BE2C (cell line): ENCODE measurements around the gene SPATA3.
A peak's percentile ranks its signal among the peaks of the same experiment; 100 is the strongest.

Source experiments
- DNase-seq: peaks from one replicate; pipeline ENCODE4 v3.0.0-alpha.2; 2020
- H3K27me3 ChIP-seq: fragments of 250-450 bp; sonication (Bioruptor Pico); 2 replicates; pipeline ENCODE4 v1.5.1; 2020; ENCODE audit warnings: mild to moderate bottlenecking
- H3K36me3 ChIP-seq: fragments of 250-450 bp; sonication (Bioruptor Pico); 2 replicates; pipeline ENCODE4 v1.5.1; 2020; ENCODE audit warnings: mild to moderate bottlenecking
- H3K4me1 ChIP-seq: fragments of 250-450 bp; sonication (Bioruptor Pico); 2 replicates; pipeline ENCODE4 v1.5.1; 2020
- H3K4me3 ChIP-seq: 2 replicates; pipeline ENCODE4 v1.5.1; 2011; ENCODE audit warnings: low read depth, low read length
- H3K9me3 ChIP-seq: fragments of 250-450 bp; sonication (Bioruptor Pico); 2 replicates; pipeline ENCODE4 v1.5.1; 2020
- CTCF ChIP-seq: IDR thresholded peaks from 2 replicates; pipeline ENCODE4 v1.5.1; 2012; ENCODE audit warnings: mild to moderate bottlenecking, low read depth, low read length

Gene SPATA3

GRCh38 chr2:231033147-231034132 lies 37.5 kb downstream of the SPATA3 start:
- Histone ChIP-seq H3K4me1 (no peaks in the 10 kb centered on the region), H3K9me3 (no peaks in the 10 kb centered on the region), H3K4me3 (no peak overlapping the region), H3K36me3 (no peaks in the 10 kb centered on the region), H3K27me3 (peaks cover 55% of the 10 kb centered on the region)
- no peak for DNase-seq
- no peak for TF ChIP-seq CTCF

- Histone ChIP-seq H3K4me3 (no peak overlapping the region), H3K36me3 (no peaks in the 10 kb centered on the region), H3K9me3 (no peaks in the 10 kb centered on the region), H3K27me3 (peaks cover 62% of the 10 kb centered on the region), H3K4me1 (no peaks in the 10 kb centered on the region)
- no peak for DNase-seq
- TF ChIP-seq CTCF, result no peak
Observed at GRCh38 chr2:231034291-231034882, 38.5 kb downstream of the SPATA3 start.

- Histone ChIP-seq H3K4me1 (no peaks in the 10 kb centered on the region), H3K4me3 (no peak overlapping the region), H3K9me3 (no peaks in the 10 kb centered on the region), H3K27me3 (peaks cover 78% of the 10 kb centered on the region), H3K36me3 (no peaks in the 10 kb centered on the region)
- TF ChIP-seq CTCF, result no peak
- DNase-seq, result no peak
Observed at GRCh38 chr2:231036131-231036530, 40.2 kb downstream of the SPATA3 start.

- TF ChIP-seq CTCF, result no peak
- Histone ChIP-seq H3K27me3 (peaks cover 82% of the 10 kb centered on the region), H3K36me3 (no peaks in the 10 kb centered on the region), H3K9me3 (no peaks in the 10 kb centered on the region), H3K4me3 (no peak overlapping the region), H3K4me1 (no peaks in the 10 kb centered on the region)
- DNase-seq, result no peak
Observed at GRCh38 chr2:231036578-231037106, 40.7 kb downstream of the SPATA3 start.

GRCh38 chr2:231037202-231037730 lies 41.3 kb downstream of the SPATA3 start, which contains the start of gene C2orf72:
TSS of gene C2orf72 (plus strand) at chr2:231037523. CDS start at chr2:231037566, 43 bp downstream.
- no peak within 1 kb of the TSS for H3K4me3 ChIP-seq
- no peaks in the 10 kb centered on the region for H3K36me3 ChIP-seq
- TF ChIP-seq CTCF, result no peak
- H3K9me3 ChIP-seq, result no peaks in the 10 kb centered on the region; the same call in 1 of the 2 replicates
- H3K27me3 ChIP-seq, result peaks cover 86% of the 10 kb centered on the region
- H3K4me1 ChIP-seq, result no peaks in the 10 kb centered on the region
- DNase-seq, result peak; percentile 33
